Sigmoid colon (tissue), 4 donors: ENCODE measurements around the gene DPY19L3.

Experiments used
- EP300 ChIP-seq, 4 donors: sonication (generic); formaldehyde crosslinking; IDR thresholded peaks; one replicate each; pipeline ENCODE4 v1.6.1; 2017; ENCODE audit warnings: antibody characterized with exemption in 4 of 4
- POLR2A ChIP-seq, 2 donors: fragments of 450-650 bp; IDR thresholded peaks; one replicate each; pipeline ENCODE4 v1.6.1; 2016; ENCODE audit warnings: antibody characterized with exemption in 2 of 2, mild to moderate bottlenecking in 2 of 2, moderate library complexity in 2 of 2
- POLR2AphosphoS5 ChIP-seq, 4 donors: sonication (generic); formaldehyde crosslinking; IDR thresholded peaks; one replicate each; pipeline ENCODE4 v1.6.1; 2017; ENCODE audit warnings: antibody characterized with exemption in 4 of 4
- TF ChIP-seq, protein P1 (sequence below), 4 experiments: fragments of 450-650 bp in 3 of 4; fragments of 200-600 bp in 1 of 4; IDR thresholded peaks; one replicate each; pipeline ENCODE4 v1.5.1; 2016 to 2019; ENCODE audit warnings: antibody characterized with exemption in 4 of 4, mild to moderate bottlenecking in 3 of 4, moderate library complexity in 2 of 4

DNA sequence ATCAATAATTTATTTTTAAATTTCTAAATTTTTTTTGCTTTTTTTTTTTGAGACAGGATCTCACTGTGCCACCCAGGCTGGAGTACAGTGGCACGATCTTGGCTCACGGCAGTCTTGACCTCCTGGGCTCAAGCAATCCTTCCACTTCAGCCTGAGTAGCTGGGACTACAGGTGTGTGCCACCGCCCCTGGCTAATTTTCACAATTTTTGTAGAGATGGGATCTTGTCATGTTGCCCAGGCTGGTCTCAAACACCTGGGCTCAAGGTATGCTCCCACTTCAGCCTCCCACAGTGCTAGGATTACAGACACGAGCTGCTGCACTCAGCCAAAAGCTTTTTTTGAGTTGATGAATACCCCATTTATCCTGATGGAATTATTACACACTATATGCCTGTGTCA lies 50.8 kb downstream of the DPY19L3 start:
- no peak for TF ChIP-seq EP300 (IDR thresholded peaks at IDR 0.05)
- no peak for TF ChIP-seq POLR2AphosphoS5 (IDR thresholded peaks at IDR 0.05)
- TF ChIP-seq, protein P1, sequence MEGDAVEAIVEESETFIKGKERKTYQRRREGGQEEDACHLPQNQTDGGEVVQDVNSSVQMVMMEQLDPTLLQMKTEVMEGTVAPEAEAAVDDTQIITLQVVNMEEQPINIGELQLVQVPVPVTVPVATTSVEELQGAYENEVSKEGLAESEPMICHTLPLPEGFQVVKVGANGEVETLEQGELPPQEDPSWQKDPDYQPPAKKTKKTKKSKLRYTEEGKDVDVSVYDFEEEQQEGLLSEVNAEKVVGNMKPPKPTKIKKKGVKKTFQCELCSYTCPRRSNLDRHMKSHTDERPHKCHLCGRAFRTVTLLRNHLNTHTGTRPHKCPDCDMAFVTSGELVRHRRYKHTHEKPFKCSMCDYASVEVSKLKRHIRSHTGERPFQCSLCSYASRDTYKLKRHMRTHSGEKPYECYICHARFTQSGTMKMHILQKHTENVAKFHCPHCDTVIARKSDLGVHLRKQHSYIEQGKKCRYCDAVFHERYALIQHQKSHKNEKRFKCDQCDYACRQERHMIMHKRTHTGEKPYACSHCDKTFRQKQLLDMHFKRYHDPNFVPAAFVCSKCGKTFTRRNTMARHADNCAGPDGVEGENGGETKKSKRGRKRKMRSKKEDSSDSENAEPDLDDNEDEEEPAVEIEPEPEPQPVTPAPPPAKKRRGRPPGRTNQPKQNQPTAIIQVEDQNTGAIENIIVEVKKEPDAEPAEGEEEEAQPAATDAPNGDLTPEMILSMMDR (IDR thresholded peaks at IDR 0.05) = no peak
- TF ChIP-seq POLR2A (IDR thresholded peaks at IDR 0.05) = no peak
